HG02642 (cell line): ENCODE results near the gene MAST1.
"Not testable (repeated sequence)": the region's sequence is repeated elsewhere in the genome, so short reads cannot be mapped to it uniquely, and the experiment has no call there.

Experiments used
- ATAC-seq: cut with Tn5 transposase; IDR thresholded peaks from one replicate; pipeline ENCODE4 v1.9.1; 2021; ENCODE audit warnings: mild to moderate bottlenecking; ENCODE audit not compliant: unreplicated experiment, poor library complexity

MAST1 gene

GRCh38 chr19:12838182-12838885 is at the start of gene MAST1:
MAST1 (plus strand) TSS chr19:12838515; CDS start chr19:12838573, 58 bp downstream.
- ATAC-seq: no peak

- no peak for ATAC-seq
Measured at GRCh38 chr19:12788682-12789097, 49.6 kb upstream of the MAST1 start.

GRCh38 chr19:12789098-12789903 is 49.0 kb upstream of the MAST1 start:
- no peak for ATAC-seq

- peak; percentile 44 for ATAC-seq
Measured at GRCh38 chr19:12789904-12790619, 48.3 kb upstream of the MAST1 start.

- no peak for ATAC-seq
Measured at GRCh38 chr19:12790628-12791344, 47.5 kb upstream of the MAST1 start.

- peak; percentile 36 for ATAC-seq
Measured at GRCh38 chr19:12791345-12792050, 46.8 kb upstream of the MAST1 start, which contains the start of gene JUNB. JUNB (plus strand) TSS chr19:12791486; CDS start chr19:12791772, 286 bp downstream.

GRCh38 chr19:12792051-12792852 is 46.1 kb upstream of the MAST1 start:
- no peak for ATAC-seq

GRCh38 chr19:12792853-12793289 is 45.4 kb upstream of the MAST1 start:
- ATAC-seq: no peak

GRCh38 chr19:12793290-12794195 is 44.8 kb upstream of the MAST1 start:
- peak; percentile 40 for ATAC-seq

GRCh38 chr19:12794196-12794941 is 43.9 kb upstream of the MAST1 start:
- ATAC-seq: no peak

- no peak for ATAC-seq
Measured at GRCh38 chr19:12794971-12795381, 43.3 kb upstream of the MAST1 start.

GRCh38 chr19:12796146-12797071 is 41.9 kb upstream of the MAST1 start:
- no peak for ATAC-seq

GRCh38 chr19:12797141-12797587 is 41.2 kb upstream of the MAST1 start:
- no peak for ATAC-seq

GRCh38 chr19:12797607-12798006 is 40.7 kb upstream of the MAST1 start:
- ATAC-seq: not testable (repeated sequence)

- no peak for ATAC-seq
Measured at GRCh38 chr19:12799742-12800465, 38.4 kb upstream of the MAST1 start.
